GM15510 (cell line): ENCODE results near the gene SORCS1.

ENCODE experiments used
- POLR2A ChIP-seq: IDR thresholded peaks from 3 replicates; pipeline ENCODE4 v1.6.1; 2011; ENCODE audit warnings: borderline replicate concordance; ENCODE audit not compliant: insufficient read length; ENCODE audit errors: extremely low read depth

The SORCS1 gene

GRCh38 chr10:106873770-106874603, 290.5 kb downstream of the SORCS1 start:
- no peak for TF ChIP-seq POLR2A

- TF ChIP-seq POLR2A, result no peak
Measured at GRCh38 chr10:106872176-106872575, 292.3 kb downstream of the SORCS1 start.

DNA sequence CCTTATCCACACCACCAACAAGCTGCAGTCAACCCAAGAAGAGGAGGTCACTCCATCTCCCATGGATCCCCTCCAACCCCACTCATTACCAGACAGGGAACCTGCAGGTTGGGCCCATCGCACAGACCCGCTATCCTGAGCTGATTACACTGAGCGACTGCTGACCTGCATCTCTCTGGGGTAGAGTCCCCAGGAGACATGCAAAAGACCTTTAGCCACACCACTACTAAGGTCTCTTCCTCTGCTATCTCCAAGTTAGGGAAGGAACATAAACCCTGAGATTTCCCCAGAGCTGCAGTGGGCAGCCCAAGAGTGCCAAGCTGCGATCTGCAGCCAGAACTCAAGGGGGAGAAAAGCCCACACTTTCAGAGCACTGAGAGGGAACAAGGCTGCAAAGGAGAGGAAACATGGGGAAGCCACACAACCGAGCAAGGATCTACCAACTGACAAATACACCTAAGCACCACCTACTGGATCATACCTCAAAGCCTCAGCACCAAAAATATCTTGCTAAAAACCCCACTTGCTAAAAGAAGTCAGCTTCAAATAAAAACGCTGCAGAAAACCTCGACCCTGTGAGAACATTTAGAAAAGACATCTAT, 298.2 kb downstream of the SORCS1 start:
- no peak for TF ChIP-seq POLR2A

- TF ChIP-seq POLR2A, result no peak
Measured at GRCh38 chr10:106864031-106864430, 300.5 kb downstream of the SORCS1 start.

- TF ChIP-seq POLR2A, result no peak
Measured at GRCh38 chr10:106863549-106863948, 301.0 kb downstream of the SORCS1 start.

DNA sequence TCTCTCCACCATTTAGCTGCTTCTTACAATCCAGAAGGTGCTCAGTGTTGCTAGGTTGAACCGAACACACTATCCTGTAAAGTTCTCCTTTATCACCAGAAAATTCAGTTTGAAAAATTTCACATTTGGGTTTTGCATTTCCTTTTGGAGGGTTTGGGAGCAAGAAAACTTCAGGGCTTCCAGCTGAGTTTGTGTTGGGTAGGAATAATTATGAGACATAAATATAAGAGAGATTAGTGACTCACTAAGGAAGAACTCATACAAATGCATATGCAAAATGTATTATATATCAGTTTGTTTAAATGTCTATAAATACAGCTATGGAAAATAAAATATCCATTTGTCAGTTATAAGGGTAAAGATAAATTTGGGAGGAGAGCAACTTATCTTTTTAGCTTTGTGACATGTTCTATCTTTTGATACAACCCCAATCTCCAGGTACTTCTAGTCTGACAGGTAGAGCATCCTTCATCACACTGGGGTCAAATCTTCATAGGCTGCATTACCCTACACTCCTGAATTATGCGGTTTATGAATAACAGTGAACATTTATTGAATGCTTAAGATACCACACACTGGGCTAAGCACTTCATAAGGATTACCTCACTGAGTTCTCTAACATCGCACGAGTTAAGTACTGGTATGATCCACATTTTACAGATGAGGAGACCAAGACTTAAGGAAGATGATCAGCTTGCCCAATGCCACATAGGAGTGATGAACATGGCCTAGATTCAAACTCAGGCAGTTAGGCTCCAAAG, 304.4 kb downstream of the SORCS1 start:
- TF ChIP-seq POLR2A, result no peak

GRCh38 chr10:106857728-106858127, 306.8 kb downstream of the SORCS1 start:
- TF ChIP-seq POLR2A, result no peak

DNA sequence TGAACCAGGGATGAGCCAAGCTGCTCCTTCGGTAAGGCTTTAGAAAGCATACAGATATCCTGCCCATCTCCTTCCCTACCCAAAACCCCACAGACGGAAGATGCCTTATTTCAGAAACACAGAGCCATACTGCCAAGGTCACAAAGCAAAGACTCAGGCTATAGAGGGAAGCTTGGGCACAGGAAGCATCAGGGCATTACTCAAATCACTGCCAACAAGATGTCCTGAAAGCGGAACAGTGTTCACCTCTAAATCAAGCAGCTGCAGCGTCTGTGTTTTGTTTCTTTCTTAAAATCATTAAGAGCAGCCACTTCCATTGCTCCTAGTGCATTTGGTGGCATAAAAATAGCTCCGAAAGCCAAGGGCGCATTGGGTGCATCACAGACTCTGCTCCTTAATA, 307.3 kb downstream of the SORCS1 start:
- TF ChIP-seq POLR2A, result no peak

GRCh38 chr10:106836933-106837663, 327.4 kb downstream of the SORCS1 start:
- TF ChIP-seq POLR2A, result no peak

- TF ChIP-seq POLR2A, result no peak
Measured at GRCh38 chr10:106832846-106833245, 331.7 kb downstream of the SORCS1 start.

DNA sequence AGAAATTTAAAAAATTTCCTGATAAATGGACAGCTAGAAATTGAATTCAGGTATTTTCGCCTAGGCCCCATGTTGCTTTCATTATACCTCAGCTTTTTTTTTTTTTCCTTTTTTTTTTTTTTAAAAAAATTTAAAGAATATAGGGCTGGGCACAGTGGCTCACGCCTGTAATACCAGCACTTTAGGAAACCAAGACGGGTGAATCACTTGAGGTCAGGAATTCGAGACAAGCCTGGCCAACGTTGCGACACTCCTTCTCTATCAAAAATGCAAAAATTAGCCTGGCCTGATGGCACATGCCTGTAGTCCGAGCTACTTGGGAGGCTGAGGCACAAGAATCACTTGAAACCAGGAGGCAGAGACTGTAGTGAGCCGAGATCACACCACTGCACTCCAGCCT, 334.0 kb downstream of the SORCS1 start:
- TF ChIP-seq POLR2A, result no peak

GRCh38 chr10:106830006-106830405, 334.5 kb downstream of the SORCS1 start:
- no peak for TF ChIP-seq POLR2A

- no peak for TF ChIP-seq POLR2A
Measured at GRCh38 chr10:106826716-106827115, 337.8 kb downstream of the SORCS1 start.

DNA sequence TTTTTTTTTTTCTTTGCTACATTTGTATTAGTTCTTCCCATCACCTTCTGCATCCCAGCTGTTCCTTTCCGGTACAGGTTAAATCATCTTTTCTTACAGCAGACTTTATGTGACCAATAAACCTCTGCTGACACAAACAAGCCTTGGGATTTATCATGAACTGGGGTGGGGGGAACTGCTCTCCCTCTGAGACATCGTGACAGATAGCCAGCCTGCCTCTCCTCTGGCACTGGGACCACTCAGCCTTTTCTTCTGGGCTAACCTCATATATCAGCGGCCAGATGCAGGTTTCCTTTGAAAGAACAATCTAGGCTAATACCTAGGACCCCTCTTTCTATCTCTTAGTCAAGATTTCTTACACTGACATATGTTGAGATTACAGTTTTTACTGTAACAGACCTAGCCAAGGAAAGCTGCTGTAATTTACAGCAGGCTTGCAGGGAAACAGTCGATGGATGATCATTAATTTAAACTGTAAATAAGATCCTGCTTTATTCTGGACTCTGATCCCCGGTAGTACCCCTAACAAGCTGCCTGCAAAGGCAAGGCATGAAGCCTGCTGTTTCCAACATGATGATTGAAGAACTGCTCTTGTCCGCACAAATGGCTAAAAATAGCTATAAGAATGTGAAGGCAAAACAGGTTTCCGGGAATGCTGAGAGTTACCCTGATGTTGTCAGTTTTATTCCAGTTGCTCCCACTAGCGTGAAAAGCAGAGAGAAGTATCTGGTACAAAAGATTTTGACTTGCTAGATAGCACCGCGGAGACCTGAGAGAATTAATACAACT, 338.7 kb downstream of the SORCS1 start:
- TF ChIP-seq POLR2A, result no peak
